ENCODE measurements around the gene ZNF808.
"Not testable (repeated sequence)": the region's sequence is repeated elsewhere in the genome, so short reads cannot be mapped to it uniquely, and the experiment has no call there.

The ZNF808 gene

DNA sequence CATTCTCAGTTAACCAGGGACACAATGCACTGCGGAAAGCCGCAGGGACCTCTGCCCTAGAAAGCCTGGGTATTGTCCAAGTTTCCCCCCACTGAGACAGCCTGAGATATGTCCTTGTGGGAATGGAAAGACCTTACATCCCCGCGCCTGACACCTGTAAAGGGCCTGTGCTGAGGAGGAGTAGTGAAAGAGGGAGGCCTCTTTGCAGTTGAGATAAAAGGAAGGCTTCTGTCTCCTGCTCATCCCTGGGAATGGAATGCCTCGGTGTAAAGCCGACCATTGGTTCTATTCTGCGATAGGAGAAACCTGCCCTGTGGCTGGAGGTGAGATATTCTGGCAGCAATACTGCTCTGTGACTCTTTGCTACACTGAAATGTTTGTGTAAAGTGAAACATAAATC is 8.3 kb upstream of the ZNF808 start:
- H3K27ac ChIP-seq (ENCODE audit: extremely low read depth, low read depth, low read length); H3K9me3 ChIP-seq (ENCODE audit: control insufficient read depth, insufficient read depth, low read depth, low read length); CTCF ChIA-PET; H3K4me1 ChIP-seq (ENCODE audit: control insufficient read depth, insufficient read depth, low read length); POLR2A ChIA-PET; H3K4me3 ChIP-seq (ENCODE audit: low read depth, low read length); H3K36me3 ChIP-seq (ENCODE audit: control insufficient read depth in 2 of 2, insufficient read depth in 1 of 2, low read length in 2 of 2): not testable (repeated sequence)

DNA sequence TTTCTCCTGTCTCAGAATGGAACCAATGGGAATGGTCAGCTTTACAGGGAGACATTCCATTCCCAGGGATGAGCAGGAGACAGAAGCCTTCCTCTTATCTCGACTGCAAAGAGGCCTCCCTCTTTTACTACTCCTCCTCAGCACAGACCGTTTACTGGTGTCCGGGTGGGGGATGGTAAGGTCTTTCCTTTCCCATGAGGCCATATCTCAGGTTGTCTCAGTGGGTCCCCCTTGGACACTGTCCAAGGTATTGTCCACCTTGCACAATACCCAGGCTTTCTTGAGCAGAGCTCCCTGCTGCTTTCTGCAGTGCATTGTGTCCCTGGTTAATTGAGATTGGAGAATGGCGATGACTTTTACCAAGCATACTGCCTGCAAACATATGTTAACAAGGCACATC is 7.5 kb upstream of the ZNF808 start:
- TF ChIP-seq ZNF404 (tag by site-specific recombination; IDR thresholded peaks at IDR 0.05), result no peak
- TF ChIP-seq, protein P1, sequence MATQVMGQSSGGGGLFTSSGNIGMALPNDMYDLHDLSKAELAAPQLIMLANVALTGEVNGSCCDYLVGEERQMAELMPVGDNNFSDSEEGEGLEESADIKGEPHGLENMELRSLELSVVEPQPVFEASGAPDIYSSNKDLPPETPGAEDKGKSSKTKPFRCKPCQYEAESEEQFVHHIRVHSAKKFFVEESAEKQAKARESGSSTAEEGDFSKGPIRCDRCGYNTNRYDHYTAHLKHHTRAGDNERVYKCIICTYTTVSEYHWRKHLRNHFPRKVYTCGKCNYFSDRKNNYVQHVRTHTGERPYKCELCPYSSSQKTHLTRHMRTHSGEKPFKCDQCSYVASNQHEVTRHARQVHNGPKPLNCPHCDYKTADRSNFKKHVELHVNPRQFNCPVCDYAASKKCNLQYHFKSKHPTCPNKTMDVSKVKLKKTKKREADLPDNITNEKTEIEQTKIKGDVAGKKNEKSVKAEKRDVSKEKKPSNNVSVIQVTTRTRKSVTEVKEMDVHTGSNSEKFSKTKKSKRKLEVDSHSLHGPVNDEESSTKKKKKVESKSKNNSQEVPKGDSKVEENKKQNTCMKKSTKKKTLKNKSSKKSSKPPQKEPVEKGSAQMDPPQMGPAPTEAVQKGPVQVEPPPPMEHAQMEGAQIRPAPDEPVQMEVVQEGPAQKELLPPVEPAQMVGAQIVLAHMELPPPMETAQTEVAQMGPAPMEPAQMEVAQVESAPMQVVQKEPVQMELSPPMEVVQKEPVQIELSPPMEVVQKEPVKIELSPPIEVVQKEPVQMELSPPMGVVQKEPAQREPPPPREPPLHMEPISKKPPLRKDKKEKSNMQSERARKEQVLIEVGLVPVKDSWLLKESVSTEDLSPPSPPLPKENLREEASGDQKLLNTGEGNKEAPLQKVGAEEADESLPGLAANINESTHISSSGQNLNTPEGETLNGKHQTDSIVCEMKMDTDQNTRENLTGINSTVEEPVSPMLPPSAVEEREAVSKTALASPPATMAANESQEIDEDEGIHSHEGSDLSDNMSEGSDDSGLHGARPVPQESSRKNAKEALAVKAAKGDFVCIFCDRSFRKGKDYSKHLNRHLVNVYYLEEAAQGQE (tag by site-specific recombination; IDR thresholded peaks at IDR 0.05), result 0 out of 2 replicates have a peak, but pooled peaks have one; percentile 19
- no peaks in the 10 kb centered on the region for H3K4me1 ChIP-seq (ENCODE audit: control insufficient read depth, insufficient read depth, low read length)
- H3K36me3 ChIP-seq (ENCODE audit: control insufficient read depth in 2 of 2, insufficient read depth in 1 of 2, low read length in 2 of 2), result no peaks in the 10 kb centered on the region
- ChIA-PET POLR2A (no interaction called here), CTCF (no interaction called here)
- H3K27ac ChIP-seq (ENCODE audit: extremely low read depth, low read depth, low read length), result no peak overlapping the region
- H3K4me3 ChIP-seq (ENCODE audit: low read depth, low read length), result no peak overlapping the region
- H3K9me3 ChIP-seq (ENCODE audit: control insufficient read depth, insufficient read depth, low read depth, low read length), result no peaks in the 10 kb centered on the region; the same call in 1 of the 2 replicates

DNA sequence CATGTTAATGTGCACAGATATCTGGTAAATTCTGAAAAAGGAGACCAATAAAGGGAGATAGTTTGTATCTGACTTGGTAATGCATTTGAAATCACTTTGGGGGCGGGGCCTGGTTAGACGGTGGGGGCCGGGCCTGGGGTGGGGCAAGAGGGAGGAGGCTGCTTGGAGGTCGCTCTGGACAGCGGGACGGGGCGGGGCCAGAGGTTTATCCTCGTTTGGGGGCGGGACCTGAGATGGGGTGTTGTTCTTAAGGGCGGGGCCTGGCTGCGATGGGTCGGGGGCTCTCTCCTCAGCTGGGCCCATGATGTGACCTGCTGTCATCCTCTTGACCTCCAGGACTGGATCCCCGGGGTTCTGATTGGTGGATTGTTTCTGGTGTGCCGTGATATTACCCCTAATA is 4.9 kb upstream of the ZNF808 start:
- Histone ChIP-seq H3K27ac (ENCODE audit: extremely low read depth, low read depth, low read length) (no peak overlapping the region), H3K4me3 (ENCODE audit: low read depth, low read length) (no peak overlapping the region), H3K36me3 (ENCODE audit: control insufficient read depth in 2 of 2, insufficient read depth in 1 of 2, low read length in 2 of 2) (no peaks in the 10 kb centered on the region), H3K9me3 (ENCODE audit: control insufficient read depth, insufficient read depth, low read depth, low read length) (no peaks in the 10 kb centered on the region; the same call in 1 of the 2 replicates), H3K4me1 (ENCODE audit: control insufficient read depth, insufficient read depth, low read length) (no peaks in the 10 kb centered on the region)
- ChIA-PET CTCF (interaction anchor here (0.6 kb wide), 1 partner anchor 15 kb away, joined by 3 read pairs; no protein-coding TSS in a partner anchor), POLR2A (no interaction called here)
- no peak for TF ChIP-seq ZNF596 (tag by site-specific recombination; IDR thresholded peaks at IDR 0.05)
- TF ChIP-seq KLF16 (tag by site-specific recombination; IDR thresholded peaks at IDR 0.05), result no peak
- TF ChIP-seq ZNF692 (tag by site-specific recombination; IDR thresholded peaks at IDR 0.05), result no peak

DNA sequence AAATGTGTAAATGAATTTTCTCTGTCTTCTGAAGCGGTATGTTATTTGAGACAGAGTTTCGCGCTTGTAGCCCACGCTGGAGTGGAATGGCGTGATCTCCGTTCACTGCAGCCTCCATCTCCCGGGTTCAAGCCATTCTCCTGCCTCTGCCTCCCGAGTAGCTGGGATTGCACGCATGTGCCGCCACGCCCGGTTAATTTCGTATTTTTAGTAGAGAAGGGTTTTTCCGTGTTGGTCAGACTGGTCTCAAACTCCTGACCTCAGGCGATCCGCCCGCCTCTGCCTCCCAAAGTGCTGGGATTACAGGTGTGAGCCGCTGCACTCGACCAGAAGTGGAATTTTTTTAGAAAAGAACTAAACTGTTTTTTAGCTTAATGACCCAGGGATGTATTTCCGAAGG is 3.4 kb upstream of the ZNF808 start:
- Histone ChIP-seq H3K4me1 (ENCODE audit: control insufficient read depth, insufficient read depth, low read length) (no peaks in the 10 kb centered on the region), H3K4me3 (ENCODE audit: low read depth, low read length) (no peak overlapping the region), H3K9me3 (ENCODE audit: control insufficient read depth, insufficient read depth, low read depth, low read length) (no peaks in the 10 kb centered on the region; the same call in 1 of the 2 replicates), H3K36me3 (ENCODE audit: control insufficient read depth in 2 of 2, insufficient read depth in 1 of 2, low read length in 2 of 2) (no peaks in the 10 kb centered on the region), H3K27ac (ENCODE audit: extremely low read depth, low read depth, low read length) (no peak overlapping the region)
- ChIA-PET CTCF (no interaction called here), POLR2A (no interaction called here)
- TF ChIP-seq ZNF48 (tag by site-specific recombination; IDR thresholded peaks at IDR 0.05) (no peak), ZNF692 (tag by site-specific recombination; IDR thresholded peaks at IDR 0.05) (no peak), ZBTB11 (tag by site-specific recombination; conservative IDR thresholded peaks at IDR 0.05; ENCODE audit: low read depth) (no peak), ZNF404 (tag by site-specific recombination; IDR thresholded peaks at IDR 0.05) (no peak), ZNF549 (tag by site-specific recombination; IDR thresholded peaks at IDR 0.05) (no peak)
- TF ChIP-seq, protein P2, sequence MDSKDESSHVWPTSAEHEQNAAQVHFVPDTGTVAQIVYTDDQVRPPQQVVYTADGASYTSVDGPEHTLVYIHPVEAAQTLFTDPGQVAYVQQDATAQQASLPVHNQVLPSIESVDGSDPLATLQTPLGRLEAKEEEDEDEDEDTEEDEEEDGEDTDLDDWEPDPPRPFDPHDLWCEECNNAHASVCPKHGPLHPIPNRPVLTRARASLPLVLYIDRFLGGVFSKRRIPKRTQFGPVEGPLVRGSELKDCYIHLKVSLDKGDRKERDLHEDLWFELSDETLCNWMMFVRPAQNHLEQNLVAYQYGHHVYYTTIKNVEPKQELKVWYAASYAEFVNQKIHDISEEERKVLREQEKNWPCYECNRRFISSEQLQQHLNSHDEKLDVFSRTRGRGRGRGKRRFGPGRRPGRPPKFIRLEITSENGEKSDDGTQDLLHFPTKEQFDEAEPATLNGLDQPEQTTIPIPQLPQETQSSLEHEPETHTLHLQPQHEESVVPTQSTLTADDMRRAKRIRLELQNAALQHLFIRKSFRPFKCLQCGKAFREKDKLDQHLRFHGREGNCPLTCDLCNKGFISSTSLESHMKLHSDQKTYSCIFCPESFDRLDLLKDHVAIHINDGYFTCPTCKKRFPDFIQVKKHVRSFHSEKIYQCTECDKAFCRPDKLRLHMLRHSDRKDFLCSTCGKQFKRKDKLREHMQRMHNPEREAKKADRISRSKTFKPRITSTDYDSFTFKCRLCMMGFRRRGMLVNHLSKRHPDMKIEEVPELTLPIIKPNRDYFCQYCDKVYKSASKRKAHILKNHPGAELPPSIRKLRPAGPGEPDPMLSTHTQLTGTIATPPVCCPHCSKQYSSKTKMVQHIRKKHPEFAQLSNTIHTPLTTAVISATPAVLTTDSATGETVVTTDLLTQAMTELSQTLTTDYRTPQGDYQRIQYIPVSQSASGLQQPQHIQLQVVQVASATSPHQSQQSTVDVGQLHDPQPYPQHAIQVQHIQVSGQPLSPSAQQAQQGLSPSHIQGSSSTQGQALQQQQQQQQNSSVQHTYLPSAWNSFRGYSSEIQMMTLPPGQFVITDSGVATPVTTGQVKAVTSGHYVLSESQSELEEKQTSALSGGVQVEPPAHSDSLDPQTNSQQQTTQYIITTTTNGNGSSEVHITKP (tag by site-specific recombination; IDR thresholded peaks at IDR 0.05), result no peak
- TF ChIP-seq, protein P3, sequence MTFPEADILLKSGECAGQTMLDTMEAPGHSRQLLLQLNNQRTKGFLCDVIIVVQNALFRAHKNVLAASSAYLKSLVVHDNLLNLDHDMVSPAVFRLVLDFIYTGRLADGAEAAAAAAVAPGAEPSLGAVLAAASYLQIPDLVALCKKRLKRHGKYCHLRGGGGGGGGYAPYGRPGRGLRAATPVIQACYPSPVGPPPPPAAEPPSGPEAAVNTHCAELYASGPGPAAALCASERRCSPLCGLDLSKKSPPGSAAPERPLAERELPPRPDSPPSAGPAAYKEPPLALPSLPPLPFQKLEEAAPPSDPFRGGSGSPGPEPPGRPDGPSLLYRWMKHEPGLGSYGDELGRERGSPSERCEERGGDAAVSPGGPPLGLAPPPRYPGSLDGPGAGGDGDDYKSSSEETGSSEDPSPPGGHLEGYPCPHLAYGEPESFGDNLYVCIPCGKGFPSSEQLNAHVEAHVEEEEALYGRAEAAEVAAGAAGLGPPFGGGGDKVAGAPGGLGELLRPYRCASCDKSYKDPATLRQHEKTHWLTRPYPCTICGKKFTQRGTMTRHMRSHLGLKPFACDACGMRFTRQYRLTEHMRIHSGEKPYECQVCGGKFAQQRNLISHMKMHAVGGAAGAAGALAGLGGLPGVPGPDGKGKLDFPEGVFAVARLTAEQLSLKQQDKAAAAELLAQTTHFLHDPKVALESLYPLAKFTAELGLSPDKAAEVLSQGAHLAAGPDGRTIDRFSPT (tag by site-specific recombination; IDR thresholded peaks at IDR 0.05), result no peak

Data from HEK293 (cell line).